ENCODE data around the gene C1QTNF6.

Gene C1QTNF6

DNA sequence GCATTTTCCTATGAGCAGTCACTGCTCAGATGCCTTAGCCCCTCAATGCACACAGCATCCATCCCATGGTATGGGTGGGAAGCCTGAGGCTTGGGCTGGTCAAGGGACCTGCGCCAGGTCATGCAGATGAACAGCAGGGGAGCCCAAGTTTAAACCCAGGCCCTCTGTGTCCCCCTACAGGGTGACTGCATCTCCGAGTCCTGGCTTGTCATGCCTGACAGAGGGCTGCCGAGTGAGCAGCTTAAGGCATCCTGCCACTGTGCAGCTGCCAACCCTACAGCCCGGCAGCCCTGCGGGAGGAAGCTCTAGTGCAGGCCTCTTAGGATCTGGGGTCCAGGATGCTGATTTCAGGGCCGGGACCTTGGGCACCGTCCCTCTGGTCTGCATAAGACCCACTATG lies 48.3 kb downstream of the C1QTNF6 start:
- DNase-seq: no peak

GRCh38 chr22:37138849-37139561 lies 49.0 kb downstream of the C1QTNF6 start:
- DNase-seq: no peak

- no peak for DNase-seq
These were observed 50.0 kb downstream of the C1QTNF6 start for GRCh38 chr22:37137903-37138665.

GRCh38 chr22:37137131-37137530 lies 50.9 kb downstream of the C1QTNF6 start:
- no peak for DNase-seq

DNA sequence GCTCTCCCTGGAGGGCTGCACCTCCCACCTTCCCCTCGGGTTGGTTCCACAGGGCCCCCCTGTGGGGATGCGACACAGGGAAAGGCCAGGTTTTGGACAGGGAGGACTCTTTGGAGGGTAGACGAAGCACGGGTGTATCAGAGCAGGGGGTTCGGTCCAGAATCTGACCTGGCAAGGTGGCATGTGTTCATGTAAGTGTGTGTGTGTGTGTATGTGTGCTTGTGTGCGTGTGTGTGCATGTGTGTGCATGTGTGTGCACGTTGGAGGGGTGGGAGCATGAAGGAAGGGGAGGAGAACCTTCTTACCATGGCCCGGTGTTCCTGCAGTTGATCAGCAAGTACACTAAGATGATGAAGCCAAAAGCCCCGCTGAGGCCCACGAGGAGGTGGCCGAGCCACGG lies 53.0 kb downstream of the C1QTNF6 start:
- no peak for DNase-seq

GRCh38 chr22:37133304-37134018 lies 54.6 kb downstream of the C1QTNF6 start:
- no peak for DNase-seq

GRCh38 chr22:37132773-37133172 lies 55.3 kb downstream of the C1QTNF6 start:
- no peak for DNase-seq
